ENCODE results near the gene UBQLN3. TPM values are rescaled to one million over a fixed set of nuclear protein-coding genes. Genes with fewer than 3 reads are reported as not detected.

UBQLN3 gene
- total RNA-seq, 3 donors from 2014 or later, result 0.32 to 0.88 (median 0.66) TPM

DNA sequence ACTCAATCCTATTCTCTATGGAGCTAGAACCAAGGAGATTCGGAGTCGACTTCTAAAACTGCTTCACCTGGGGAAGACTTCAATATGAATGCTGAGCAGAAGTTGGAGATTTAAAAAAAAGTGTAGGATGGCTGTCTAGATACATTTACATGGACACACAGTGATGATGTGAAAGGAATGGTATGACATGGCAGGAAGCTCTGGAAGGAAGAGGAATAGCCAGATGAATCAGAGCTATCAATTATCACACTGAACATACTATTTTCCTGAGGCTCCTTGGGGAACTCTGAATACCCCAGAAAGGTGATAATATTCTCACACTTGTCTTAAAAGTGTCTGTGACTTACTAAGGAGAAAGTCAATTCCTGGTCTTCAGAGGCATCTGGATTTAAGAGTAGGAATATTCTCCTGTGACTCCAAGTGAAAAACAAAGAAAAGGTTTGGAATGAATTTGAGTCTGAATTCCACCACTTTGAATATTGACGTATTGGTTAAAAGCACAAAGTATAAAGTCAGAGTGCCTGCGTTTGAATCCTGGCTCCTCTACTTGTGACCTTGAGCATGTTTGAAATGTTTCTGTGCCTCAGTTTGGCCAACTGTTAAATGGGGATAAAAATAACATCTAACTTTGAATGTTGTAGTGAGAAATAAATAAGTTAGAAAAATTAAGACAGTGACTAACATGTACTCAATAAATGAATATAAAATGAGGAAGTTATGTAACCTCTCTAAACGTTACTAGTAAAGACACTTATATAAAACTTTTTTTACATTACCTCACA, 20.0 kb downstream of the UBQLN3 start:
- no peak for DNase-seq (ENCODE audit: low spot score in 2 of 2)
- Histone ChIP-seq H3K4me1 (no peaks in the 10 kb centered on the region), H3K27ac (no peak overlapping the region), H3K36me3 (no peaks in the 10 kb centered on the region), H3K9me3 (no peaks in the 10 kb centered on the region), H3K4me3 (no peak overlapping the region), H3K27me3 (no peaks in the 10 kb centered on the region)
- TF ChIP-seq POLR2AphosphoS5 (IDR thresholded peaks at IDR 0.05) (no peak), POLR2A (IDR thresholded peaks at IDR 0.05) (no peak)
- TF ChIP-seq, protein P1, sequence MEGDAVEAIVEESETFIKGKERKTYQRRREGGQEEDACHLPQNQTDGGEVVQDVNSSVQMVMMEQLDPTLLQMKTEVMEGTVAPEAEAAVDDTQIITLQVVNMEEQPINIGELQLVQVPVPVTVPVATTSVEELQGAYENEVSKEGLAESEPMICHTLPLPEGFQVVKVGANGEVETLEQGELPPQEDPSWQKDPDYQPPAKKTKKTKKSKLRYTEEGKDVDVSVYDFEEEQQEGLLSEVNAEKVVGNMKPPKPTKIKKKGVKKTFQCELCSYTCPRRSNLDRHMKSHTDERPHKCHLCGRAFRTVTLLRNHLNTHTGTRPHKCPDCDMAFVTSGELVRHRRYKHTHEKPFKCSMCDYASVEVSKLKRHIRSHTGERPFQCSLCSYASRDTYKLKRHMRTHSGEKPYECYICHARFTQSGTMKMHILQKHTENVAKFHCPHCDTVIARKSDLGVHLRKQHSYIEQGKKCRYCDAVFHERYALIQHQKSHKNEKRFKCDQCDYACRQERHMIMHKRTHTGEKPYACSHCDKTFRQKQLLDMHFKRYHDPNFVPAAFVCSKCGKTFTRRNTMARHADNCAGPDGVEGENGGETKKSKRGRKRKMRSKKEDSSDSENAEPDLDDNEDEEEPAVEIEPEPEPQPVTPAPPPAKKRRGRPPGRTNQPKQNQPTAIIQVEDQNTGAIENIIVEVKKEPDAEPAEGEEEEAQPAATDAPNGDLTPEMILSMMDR (IDR thresholded peaks at IDR 0.05), result no peak
- intact Hi-C loops (cut with DNase I; ENCODE audit: low total_unique reads), result no loop called here

DNA sequence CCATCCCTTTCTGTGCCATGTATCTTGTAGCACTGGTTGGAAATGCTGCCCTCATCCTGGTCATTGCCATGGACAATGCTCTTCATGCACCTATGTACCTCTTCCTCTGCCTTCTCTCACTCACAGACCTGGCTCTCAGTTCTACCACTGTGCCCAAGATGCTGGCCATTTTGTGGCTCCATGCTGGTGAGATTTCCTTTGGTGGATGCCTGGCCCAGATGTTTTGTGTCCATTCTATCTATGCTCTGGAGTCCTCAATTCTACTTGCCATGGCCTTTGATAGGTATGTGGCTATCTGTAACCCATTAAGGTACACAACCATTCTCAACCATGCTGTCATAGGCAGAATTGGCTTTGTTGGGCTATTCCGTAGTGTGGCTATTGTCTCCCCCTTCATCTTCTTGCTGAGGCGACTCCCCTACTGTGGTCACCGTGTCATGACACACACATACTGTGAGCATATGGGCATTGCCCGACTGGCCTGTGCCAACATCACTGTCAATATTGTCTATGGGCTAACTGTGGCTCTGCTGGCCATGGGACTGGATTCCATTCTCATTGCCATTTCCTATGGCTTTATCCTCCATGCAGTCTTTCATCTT, 20.9 kb downstream of the UBQLN3 start:
- no peak for DNase-seq (ENCODE audit: low spot score in 2 of 2)
- no peaks in the 10 kb centered on the region for H3K9me3 ChIP-seq
- H3K36me3 ChIP-seq, result no peaks in the 10 kb centered on the region
- no peaks in the 10 kb centered on the region for H3K27me3 ChIP-seq
- TF ChIP-seq, protein P1 (IDR thresholded peaks at IDR 0.05), result no peak
- TF ChIP-seq POLR2AphosphoS5 (IDR thresholded peaks at IDR 0.05), result no peak
- no peak for TF ChIP-seq POLR2A (IDR thresholded peaks at IDR 0.05)
- H3K4me3 ChIP-seq, result no peak overlapping the region
- no peaks in the 10 kb centered on the region for H3K4me1 ChIP-seq
- no peak overlapping the region for H3K27ac ChIP-seq
- intact Hi-C loops (cut with DNase I; ENCODE audit: low total_unique reads), result no loop called here

DNA sequence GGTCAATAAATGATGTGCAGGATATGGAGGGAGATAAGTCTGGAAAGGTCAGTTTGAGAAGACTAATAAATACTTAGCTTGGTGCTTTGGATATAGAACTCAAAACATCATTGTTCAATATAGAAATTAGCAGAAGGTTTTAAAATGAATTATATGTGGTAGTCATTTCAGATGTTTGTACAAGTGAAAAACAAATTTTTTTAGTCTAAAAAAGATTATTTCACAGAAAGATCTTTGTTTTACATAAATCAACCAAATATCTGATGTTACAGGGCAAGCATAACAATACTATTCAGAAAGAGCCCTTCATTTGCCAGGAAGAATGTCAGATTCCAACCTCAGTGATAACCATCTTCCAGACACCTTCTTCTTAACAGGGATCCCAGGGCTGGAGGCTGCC, 21.4 kb downstream of the UBQLN3 start, which contains the start of gene OR52D1:
TSS of gene OR52D1 (plus strand) at position 301 of the 400 bp plus-strand sequence. CDS start at position 323, 22 bp downstream.
- Histone ChIP-seq H3K36me3 (no peaks in the 10 kb centered on the region), H3K4me3 (no peak within 1 kb of the TSS), H3K27ac (no peak within 1 kb of the TSS), H3K27me3 (no peaks in the 10 kb centered on the region), H3K9me3 (no peaks in the 10 kb centered on the region), H3K4me1 (no peaks in the 10 kb centered on the region)
- DNase-seq (ENCODE audit: low spot score in 2 of 2), result no peak
- TF ChIP-seq POLR2AphosphoS5 (IDR thresholded peaks at IDR 0.05) (no peak), POLR2A (IDR thresholded peaks at IDR 0.05) (no peak)
- TF ChIP-seq, protein P1 (IDR thresholded peaks at IDR 0.05), result no peak
- intact Hi-C loops (cut with DNase I; ENCODE audit: low total_unique reads), result no loop called here

DNA sequence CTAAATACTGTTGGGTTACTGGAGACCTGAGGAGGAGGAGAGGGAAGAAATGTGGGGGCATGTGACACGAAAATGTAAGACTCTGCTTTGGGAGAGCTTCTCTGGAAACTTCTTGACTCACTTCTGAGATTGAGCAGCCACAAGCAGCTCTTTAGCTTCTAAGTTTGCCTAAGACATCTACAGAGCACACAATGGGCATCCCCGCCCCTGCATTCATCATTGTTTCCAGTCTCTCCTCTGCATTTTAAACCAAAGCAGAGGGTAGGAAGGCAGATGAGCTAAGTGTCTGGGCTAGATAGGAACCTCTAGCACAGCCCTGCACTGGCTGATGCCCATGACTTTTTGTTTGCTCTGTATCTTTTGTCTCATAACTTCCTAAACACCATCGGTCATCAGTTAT, 23.3 kb downstream of the UBQLN3 start:
- no peak for DNase-seq (ENCODE audit: low spot score in 2 of 2)
- no peak overlapping the region for H3K4me3 ChIP-seq
- no peaks in the 10 kb centered on the region for H3K27me3 ChIP-seq
- no peaks in the 10 kb centered on the region for H3K4me1 ChIP-seq
- no peak overlapping the region for H3K27ac ChIP-seq
- intact Hi-C loops (cut with DNase I; ENCODE audit: low total_unique reads), result no loop called here
- H3K36me3 ChIP-seq, result no peaks in the 10 kb centered on the region
- TF ChIP-seq POLR2A (IDR thresholded peaks at IDR 0.05), result no peak
- no peak for TF ChIP-seq POLR2AphosphoS5 (IDR thresholded peaks at IDR 0.05)
- TF ChIP-seq, protein P1 (IDR thresholded peaks at IDR 0.05), result no peak
- H3K9me3 ChIP-seq, result no peaks in the 10 kb centered on the region

DNA sequence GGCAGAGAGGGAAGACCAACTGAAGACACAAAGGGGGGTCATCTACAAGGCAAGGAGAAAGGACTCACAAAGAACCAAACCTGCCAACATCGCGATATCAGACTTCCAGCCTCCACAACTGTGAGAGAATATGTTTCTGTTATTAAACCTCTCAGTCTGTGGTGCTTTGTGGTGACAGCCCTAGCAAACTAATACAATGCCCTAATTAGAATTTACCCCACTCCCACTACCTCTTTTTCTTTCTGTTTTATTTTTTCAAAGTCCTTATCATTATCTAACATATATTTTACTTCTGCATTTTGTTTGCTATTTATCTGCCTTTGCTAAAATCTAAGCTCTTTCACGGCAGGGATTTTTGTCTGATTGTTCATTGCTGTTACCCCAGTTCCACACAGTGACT, 23.8 kb downstream of the UBQLN3 start:
- no peaks in the 10 kb centered on the region for H3K36me3 ChIP-seq
- H3K27ac ChIP-seq, result no peak overlapping the region
- DNase-seq (ENCODE audit: low spot score in 2 of 2), result no peak
- intact Hi-C loops (cut with DNase I; ENCODE audit: low total_unique reads), result no loop called here
- H3K4me3 ChIP-seq, result no peak overlapping the region
- TF ChIP-seq POLR2A (IDR thresholded peaks at IDR 0.05) (no peak), POLR2AphosphoS5 (IDR thresholded peaks at IDR 0.05) (no peak)
- TF ChIP-seq, protein P1 (IDR thresholded peaks at IDR 0.05), result no peak
- H3K27me3 ChIP-seq, result no peaks in the 10 kb centered on the region
- no peaks in the 10 kb centered on the region for H3K9me3 ChIP-seq
- H3K4me1 ChIP-seq, result no peaks in the 10 kb centered on the region
